ENCODE measurements around the gene PRKG1. TPM values are rescaled to one million over a fixed set of nuclear protein-coding genes. Genes with fewer than 3 reads are reported as not detected.

The PRKG1 gene
- total RNA-seq, 4 donors from 2014 or later = 24.0 to 89.1 (median 45.7) TPM

DNA sequence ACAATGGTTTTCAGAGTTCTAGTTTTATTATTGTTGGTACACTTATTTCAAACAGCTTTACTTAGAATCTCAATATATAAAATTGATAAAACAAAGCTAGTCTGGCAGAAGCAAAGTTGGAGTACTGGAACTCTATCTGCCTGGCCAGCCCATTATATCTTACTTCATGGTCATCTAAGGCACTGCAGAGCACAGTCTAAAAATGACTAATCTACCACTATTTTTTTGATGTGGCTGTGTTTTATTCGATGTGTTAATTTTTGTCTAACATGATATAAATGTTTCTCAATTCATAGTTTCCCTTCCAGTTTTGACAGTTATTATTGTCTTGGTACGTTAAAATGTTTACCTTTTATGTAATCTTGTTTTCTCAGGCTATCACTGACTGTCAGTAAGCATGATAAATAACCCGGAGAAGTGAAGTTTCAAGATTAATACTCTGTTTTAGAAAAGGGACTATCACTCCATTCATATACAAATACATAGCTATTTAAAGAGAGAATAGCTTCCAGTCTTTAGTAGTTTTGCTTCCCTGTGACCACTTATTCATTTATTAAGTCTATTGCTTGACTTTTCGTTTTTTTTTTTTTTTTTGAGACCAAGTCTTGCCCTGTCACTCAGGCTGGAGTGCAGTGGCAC lies 685.7 kb downstream of the PRKG1 start:
- no peak for TF ChIP-seq POLR2A (IDR thresholded peaks at IDR 0.05)
- TF ChIP-seq, protein P1, sequence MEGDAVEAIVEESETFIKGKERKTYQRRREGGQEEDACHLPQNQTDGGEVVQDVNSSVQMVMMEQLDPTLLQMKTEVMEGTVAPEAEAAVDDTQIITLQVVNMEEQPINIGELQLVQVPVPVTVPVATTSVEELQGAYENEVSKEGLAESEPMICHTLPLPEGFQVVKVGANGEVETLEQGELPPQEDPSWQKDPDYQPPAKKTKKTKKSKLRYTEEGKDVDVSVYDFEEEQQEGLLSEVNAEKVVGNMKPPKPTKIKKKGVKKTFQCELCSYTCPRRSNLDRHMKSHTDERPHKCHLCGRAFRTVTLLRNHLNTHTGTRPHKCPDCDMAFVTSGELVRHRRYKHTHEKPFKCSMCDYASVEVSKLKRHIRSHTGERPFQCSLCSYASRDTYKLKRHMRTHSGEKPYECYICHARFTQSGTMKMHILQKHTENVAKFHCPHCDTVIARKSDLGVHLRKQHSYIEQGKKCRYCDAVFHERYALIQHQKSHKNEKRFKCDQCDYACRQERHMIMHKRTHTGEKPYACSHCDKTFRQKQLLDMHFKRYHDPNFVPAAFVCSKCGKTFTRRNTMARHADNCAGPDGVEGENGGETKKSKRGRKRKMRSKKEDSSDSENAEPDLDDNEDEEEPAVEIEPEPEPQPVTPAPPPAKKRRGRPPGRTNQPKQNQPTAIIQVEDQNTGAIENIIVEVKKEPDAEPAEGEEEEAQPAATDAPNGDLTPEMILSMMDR (IDR thresholded peaks at IDR 0.05) = no peak
- no peak overlapping the region for H3K27ac ChIP-seq
- H3K4me3 ChIP-seq = no peak overlapping the region
- H3K9me3 ChIP-seq = no peaks in the 10 kb centered on the region
- no peaks in the 10 kb centered on the region for H3K27me3 ChIP-seq
- no peak for DNase-seq
- H3K4me1 ChIP-seq = no peaks in the 10 kb centered on the region
- no peaks in the 10 kb centered on the region for H3K36me3 ChIP-seq

DNA sequence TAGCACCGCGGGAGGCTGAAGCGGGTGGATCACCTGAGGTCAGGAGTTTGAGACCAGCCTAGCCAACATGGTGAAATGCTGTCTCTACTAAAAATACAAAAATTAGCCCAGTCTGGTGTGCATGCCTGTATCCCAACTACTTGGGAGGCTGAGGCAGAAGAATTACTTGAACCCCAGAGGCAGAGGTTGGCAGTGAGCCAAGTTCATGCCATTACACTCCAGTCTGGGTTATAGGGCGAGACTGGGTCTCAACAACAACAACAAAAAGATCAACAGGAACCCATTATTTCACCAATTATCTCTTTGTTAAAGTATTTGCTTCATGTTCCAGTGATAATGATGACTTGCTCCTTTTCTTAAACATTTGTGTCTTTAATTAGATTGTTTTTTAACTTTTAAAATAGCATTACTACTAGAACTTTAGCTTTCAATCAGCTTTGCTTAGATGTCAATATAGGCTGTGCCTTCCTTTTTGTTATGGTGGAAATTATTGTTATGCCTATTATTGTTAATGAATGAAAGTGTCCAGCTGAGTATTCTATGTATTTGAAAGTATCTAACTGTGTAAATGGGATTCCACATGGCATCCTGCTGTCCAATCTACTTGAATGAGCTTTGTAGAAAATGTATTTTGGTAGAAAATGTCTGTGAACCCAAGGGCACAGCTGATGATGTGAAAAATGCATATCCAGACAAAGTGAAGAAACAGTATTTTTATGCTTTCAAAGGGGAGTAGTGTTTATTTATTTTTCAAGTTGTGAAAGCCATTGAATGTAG lies 686.8 kb downstream of the PRKG1 start:
- TF ChIP-seq, protein P1 (IDR thresholded peaks at IDR 0.05) = no peak
- no peak for TF ChIP-seq POLR2A (IDR thresholded peaks at IDR 0.05)
- Histone ChIP-seq H3K9me3 (no peaks in the 10 kb centered on the region), H3K27me3 (no peaks in the 10 kb centered on the region), H3K27ac (no peak overlapping the region), H3K36me3 (no peaks in the 10 kb centered on the region), H3K4me1 (no peaks in the 10 kb centered on the region), H3K4me3 (no peak overlapping the region)
- no peak for DNase-seq

DNA sequence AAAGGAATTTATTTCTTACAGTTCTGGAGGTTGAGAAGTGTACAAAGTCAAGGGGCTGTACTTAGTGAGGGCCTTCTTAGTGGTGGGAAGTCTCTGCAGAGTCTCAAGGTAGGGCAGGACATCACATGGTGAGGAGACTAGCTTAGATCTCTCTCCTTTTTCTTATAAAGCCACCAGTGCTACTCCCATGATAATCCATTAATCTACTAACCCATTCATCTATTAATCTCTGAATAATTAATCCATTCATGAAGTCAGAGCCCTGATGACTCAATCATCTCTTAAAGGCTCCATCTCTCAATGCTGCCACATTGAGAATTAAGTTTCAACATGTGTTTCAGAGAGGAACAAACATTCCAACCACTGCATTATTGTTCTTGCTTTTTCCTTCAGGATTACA lies 689.5 kb downstream of the PRKG1 start:
- Histone ChIP-seq H3K4me1 (no peaks in the 10 kb centered on the region), H3K27me3 (no peaks in the 10 kb centered on the region), H3K4me3 (no peak overlapping the region), H3K27ac (no peak overlapping the region), H3K9me3 (no peaks in the 10 kb centered on the region), H3K36me3 (no peaks in the 10 kb centered on the region)
- no peak for TF ChIP-seq POLR2A (IDR thresholded peaks at IDR 0.05)
- TF ChIP-seq, protein P1 (IDR thresholded peaks at IDR 0.05) = no peak
- no peak for DNase-seq

DNA sequence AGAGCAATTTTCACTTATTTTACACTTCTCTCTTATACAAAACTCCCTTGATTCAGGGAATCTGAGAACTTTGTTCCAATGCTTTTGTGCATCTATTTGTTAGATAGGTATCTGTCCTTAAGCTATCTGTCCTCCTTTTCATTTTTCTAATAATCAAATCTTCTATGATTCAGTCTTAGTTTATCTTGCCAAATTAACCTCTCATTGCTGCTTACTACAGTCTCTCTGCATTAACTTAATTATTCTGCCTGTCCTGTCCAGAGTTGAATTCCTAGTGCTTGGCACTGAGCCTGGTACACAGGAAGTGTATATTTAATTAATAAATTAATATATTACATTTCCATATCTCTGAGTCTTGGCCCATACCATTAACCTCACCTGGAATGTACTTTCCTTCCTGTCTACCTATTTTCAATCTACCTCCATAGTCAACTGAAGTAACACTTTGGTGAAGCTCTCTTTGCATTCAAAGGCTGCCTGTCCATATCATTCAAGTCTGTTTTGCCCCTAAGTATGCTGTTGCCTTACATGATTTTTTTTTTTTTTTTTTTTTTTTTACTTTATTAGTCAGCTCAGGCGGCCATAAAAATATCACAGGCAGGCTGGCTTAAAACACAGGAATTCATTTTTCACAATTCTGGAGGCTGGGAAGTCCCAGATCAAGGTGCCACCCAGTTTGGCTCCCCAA lies 691.1 kb downstream of the PRKG1 start:
- no peak for DNase-seq
- H3K27ac ChIP-seq = no peak overlapping the region
- no peaks in the 10 kb centered on the region for H3K4me1 ChIP-seq
- TF ChIP-seq, protein P1 (IDR thresholded peaks at IDR 0.05) = no peak
- TF ChIP-seq POLR2A (IDR thresholded peaks at IDR 0.05) = no peak
- no peaks in the 10 kb centered on the region for H3K27me3 ChIP-seq
- H3K36me3 ChIP-seq = no peaks in the 10 kb centered on the region
- no peaks in the 10 kb centered on the region for H3K9me3 ChIP-seq
- H3K4me3 ChIP-seq = no peak overlapping the region

DNA sequence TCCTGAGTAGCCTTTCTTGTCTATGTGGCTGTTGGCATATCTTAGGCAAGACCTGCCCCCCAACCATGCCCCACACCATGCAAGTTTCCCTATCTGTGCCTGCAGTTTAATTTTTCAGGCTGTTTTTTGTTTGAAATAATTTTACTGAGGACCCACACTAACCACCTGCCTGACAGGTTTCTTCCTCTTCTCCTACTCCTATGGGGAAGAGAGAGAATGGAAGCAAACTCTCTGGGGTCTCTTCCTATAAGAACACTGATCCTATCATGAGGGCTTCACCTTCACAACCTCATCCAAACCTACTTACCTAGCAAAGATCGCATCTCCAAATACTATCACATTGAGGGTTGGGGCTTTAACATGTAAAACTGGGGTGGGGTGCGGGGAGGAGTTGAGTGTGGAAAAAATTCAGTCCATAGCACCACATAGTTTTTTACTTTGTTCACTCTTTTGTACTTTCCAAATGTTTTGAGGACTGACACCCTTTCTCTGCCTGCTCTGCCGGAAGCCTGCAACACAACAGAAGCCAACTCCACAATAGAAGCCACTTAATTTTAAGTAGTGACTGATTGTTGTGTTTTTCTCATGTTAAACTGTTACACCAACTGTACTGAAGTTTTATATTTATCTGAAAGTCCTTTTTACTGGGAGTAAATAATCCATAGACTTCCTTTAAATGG lies 692.3 kb downstream of the PRKG1 start:
- no peak overlapping the region for H3K4me3 ChIP-seq
- no peaks in the 10 kb centered on the region for H3K4me1 ChIP-seq
- no peaks in the 10 kb centered on the region for H3K27me3 ChIP-seq
- no peaks in the 10 kb centered on the region for H3K36me3 ChIP-seq
- no peak for DNase-seq
- no peak for TF ChIP-seq POLR2A (IDR thresholded peaks at IDR 0.05)
- TF ChIP-seq, protein P1 (IDR thresholded peaks at IDR 0.05) = no peak
- no peak overlapping the region for H3K27ac ChIP-seq
- H3K9me3 ChIP-seq = no peaks in the 10 kb centered on the region

Data from Peyer's patch (tissue), 4 donors.